Prostate gland (tissue), 2 donors: Measurements from ENCODE around the gene PPFIA2. TPM values are rescaled to one million over a fixed set of nuclear protein-coding genes. Genes with fewer than 3 reads are reported as not detected.

Experiments used
- DNase-seq: peaks from one replicate; pipeline ENCODE4 v3.0.0-alpha.2; 2019; ENCODE audit warnings: low spot score
- H3K27ac ChIP-seq, 2 donors: fragments of 200-600 bp; sonication (generic); 2 replicates each; pipeline ENCODE4 v1.5.1; 2017 to 2019
- H3K27me3 ChIP-seq: fragments of 200-600 bp; sonication (generic); replicated peaks from 2 replicates; pipeline ENCODE4 v1.5.1; 2019; ENCODE audit not compliant: insufficient read depth
- H3K36me3 ChIP-seq, 2 donors: fragments of 200-600 bp; sonication (generic); 1 replicate in 1 of 2; 2 replicates in 1 of 2; pipeline versions ENCODE4 v1.5.1 to v1.8.1; 2017 to 2019
- H3K4me1 ChIP-seq: fragments of 200-600 bp; sonication (generic); replicated peaks from 2 replicates; pipeline ENCODE4 v1.5.1; 2019
- H3K4me3 ChIP-seq, 2 donors: fragments of 200-600 bp; sonication (generic); 2 replicates each; pipeline ENCODE4 v1.5.1; 2017 to 2019
- H3K9me3 ChIP-seq: fragments of 200-600 bp; sonication (generic); 2 replicates; pipeline ENCODE4 v1.5.1; 2017
- CTCF ChIP-seq, 4 experiments: fragments of 200-600 bp in 2 of 4; fragments of 450-650 bp in 2 of 4; sonication (generic) in 2 of 4; IDR thresholded peaks; 1 replicate in 3 of 4; 2 replicates in 1 of 4; pipeline ENCODE4 v1.5.1; 2016 to 2019; ENCODE audit warnings: antibody characterized with exemption in 4 of 4, mild to moderate bottlenecking in 2 of 4, moderate library complexity in 2 of 4
- POLR2A ChIP-seq: fragments of 450-650 bp; IDR thresholded peaks from one replicate; pipeline ENCODE4 v1.6.1; 2016; ENCODE audit warnings: antibody characterized with exemption, mild to moderate bottlenecking
- POLR2AphosphoS5 ChIP-seq: sonication (generic); formaldehyde crosslinking; IDR thresholded peaks from one replicate; pipeline ENCODE4 v1.6.1; 2017; ENCODE audit warnings: antibody characterized with exemption
- WGBS: methylation state at CpG from one replicate; pipeline ENCODE4 v1.1.5; 2018; 5-methylcytosine and 5-hydroxymethylcytosine counted together
- intact Hi-C: fragments of 100-400 bp; cut with DNase I; formaldehyde crosslinking; loops from one replicate; pipeline ENCODE4 v1.14.2; 2022
- total RNA-seq, 2 donors: library from RNA; depleted of rRNA; stranded (reverse); fragments of >200 nt; gene quantifications; one replicate each; pipeline ENCODE4 v1.1.0, GENCODE V29; 2016

The PPFIA2 gene
- total RNA-seq, 2 donors from 2014 or later: 7.3 to 22.9 TPM

- no peaks in the 10 kb centered on the region for H3K36me3 ChIP-seq
- no peaks in the 10 kb centered on the region for H3K4me1 ChIP-seq
- H3K9me3 ChIP-seq: no peaks in the 10 kb centered on the region
- no peak overlapping the region for H3K27ac ChIP-seq
- no peak for TF ChIP-seq POLR2AphosphoS5
- peak in 3 of 4 experiments; percentile 22 to 58 (median 51) for TF ChIP-seq CTCF (IDR thresholded peaks at IDR 0.05)
- DNase-seq: no peak
- no peak overlapping the region for H3K4me3 ChIP-seq
- WGBS: 10% methylated on average over 1 of the region's 1 CpG
- H3K27me3 ChIP-seq: no peaks in the 10 kb centered on the region
- intact Hi-C loops: no loop called here
Observed at GRCh38 chr12:81644503-81644902, 114.6 kb downstream of the PPFIA2 start.

GRCh38 chr12:81639196-81639595 is 120.0 kb downstream of the PPFIA2 start:
- no peak for DNase-seq
- H3K4me3 ChIP-seq: no peak overlapping the region
- H3K36me3 ChIP-seq: no peaks in the 10 kb centered on the region
- H3K9me3 ChIP-seq: no peaks in the 10 kb centered on the region
- TF ChIP-seq POLR2AphosphoS5 (no peak), POLR2A (no peak), CTCF (IDR thresholded peaks at IDR 0.05) (no peak)
- H3K27ac ChIP-seq: no peak overlapping the region
- intact Hi-C loops: no loop called here
- H3K4me1 ChIP-seq: no peaks in the 10 kb centered on the region
- H3K27me3 ChIP-seq: no peaks in the 10 kb centered on the region
- WGBS: 56% methylated on average over 1 of the region's 1 CpG

GRCh38 chr12:81633127-81633526 is 126.0 kb downstream of the PPFIA2 start:
- Histone ChIP-seq H3K9me3 (no peaks in the 10 kb centered on the region), H3K4me3 (no peak overlapping the region), H3K27ac (no peak overlapping the region), H3K27me3 (no peaks in the 10 kb centered on the region), H3K4me1 (no peaks in the 10 kb centered on the region), H3K36me3 (no peaks in the 10 kb centered on the region)
- no peak for DNase-seq
- TF ChIP-seq CTCF (IDR thresholded peaks at IDR 0.05): no peak
- TF ChIP-seq POLR2AphosphoS5: no peak
- no peak for TF ChIP-seq POLR2A
- intact Hi-C loops: no loop called here

- Histone ChIP-seq H3K27ac (no peak overlapping the region), H3K27me3 (no peaks in the 10 kb centered on the region), H3K4me3 (no peak overlapping the region), H3K9me3 (no peaks in the 10 kb centered on the region), H3K36me3 (no peaks in the 10 kb centered on the region), H3K4me1 (no peaks in the 10 kb centered on the region)
- WGBS: 13% methylated on average over 4 of the region's 4 CpGs
- intact Hi-C loops: loop anchor here (5.0 kb wide), 1 partner anchor 180 kb away; no protein-coding TSS in a partner anchor
- peak in 3 of 4 experiments; percentile 58 to 69 (median 60) for TF ChIP-seq CTCF (IDR thresholded peaks at IDR 0.05)
- TF ChIP-seq POLR2AphosphoS5: no peak
- no peak for TF ChIP-seq POLR2A
- DNase-seq: peak; percentile 11
Observed at GRCh38 chr12:81627336-81628189, 131.6 kb downstream of the PPFIA2 start.

- no peak overlapping the region for H3K27ac ChIP-seq
- H3K4me3 ChIP-seq: no peak overlapping the region
- intact Hi-C loops: loop anchor here (5.0 kb wide), 1 partner anchor 179 kb away; no protein-coding TSS in a partner anchor
- H3K36me3 ChIP-seq: no peaks in the 10 kb centered on the region
- no peaks in the 10 kb centered on the region for H3K4me1 ChIP-seq
- H3K9me3 ChIP-seq: no peaks in the 10 kb centered on the region
- TF ChIP-seq CTCF (IDR thresholded peaks at IDR 0.05) (no peak), POLR2A (no peak), POLR2AphosphoS5 (no peak)
- DNase-seq: no peak
- no peaks in the 10 kb centered on the region for H3K27me3 ChIP-seq
- 18% methylated on average over 1 of the region's 1 CpG for WGBS
Observed at GRCh38 chr12:81626406-81626805, 132.7 kb downstream of the PPFIA2 start.
